ENCODE results near the gene SAMM50.

GRCh38 chr22:44014241-44014640 is 59.0 kb downstream of the SAMM50 start:
- no peak for TF ChIP-seq POLR2A (IDR thresholded peaks at IDR 0.05)
- TF ChIP-seq, protein P1, sequence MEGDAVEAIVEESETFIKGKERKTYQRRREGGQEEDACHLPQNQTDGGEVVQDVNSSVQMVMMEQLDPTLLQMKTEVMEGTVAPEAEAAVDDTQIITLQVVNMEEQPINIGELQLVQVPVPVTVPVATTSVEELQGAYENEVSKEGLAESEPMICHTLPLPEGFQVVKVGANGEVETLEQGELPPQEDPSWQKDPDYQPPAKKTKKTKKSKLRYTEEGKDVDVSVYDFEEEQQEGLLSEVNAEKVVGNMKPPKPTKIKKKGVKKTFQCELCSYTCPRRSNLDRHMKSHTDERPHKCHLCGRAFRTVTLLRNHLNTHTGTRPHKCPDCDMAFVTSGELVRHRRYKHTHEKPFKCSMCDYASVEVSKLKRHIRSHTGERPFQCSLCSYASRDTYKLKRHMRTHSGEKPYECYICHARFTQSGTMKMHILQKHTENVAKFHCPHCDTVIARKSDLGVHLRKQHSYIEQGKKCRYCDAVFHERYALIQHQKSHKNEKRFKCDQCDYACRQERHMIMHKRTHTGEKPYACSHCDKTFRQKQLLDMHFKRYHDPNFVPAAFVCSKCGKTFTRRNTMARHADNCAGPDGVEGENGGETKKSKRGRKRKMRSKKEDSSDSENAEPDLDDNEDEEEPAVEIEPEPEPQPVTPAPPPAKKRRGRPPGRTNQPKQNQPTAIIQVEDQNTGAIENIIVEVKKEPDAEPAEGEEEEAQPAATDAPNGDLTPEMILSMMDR (IDR thresholded peaks at IDR 0.05): no peak
- no peak for TF ChIP-seq POLR2AphosphoS5 (IDR thresholded peaks at IDR 0.05; ENCODE audit: insufficient read depth in 1 of 2, low read depth in 1 of 2)
